IPS-15b (cell line): ENCODE data around the gene TSEN2.
A peak's percentile ranks its signal among the peaks of the same experiment; 100 is the strongest.
"Not testable (repeated sequence)": the region's sequence is repeated elsewhere in the genome, so short reads cannot be mapped to it uniquely, and the experiment has no call there.

Experiments
- H3K27me3 ChIP-seq: one replicate; pipeline ENCODE4 v1.6.1; 2013; ENCODE audit warnings: low read length; ENCODE audit not compliant: control insufficient read depth, insufficient read depth
- H3K36me3 ChIP-seq: one replicate; pipeline ENCODE4 v1.6.1; 2013; ENCODE audit warnings: low read length; ENCODE audit not compliant: control insufficient read depth, insufficient read depth
- H3K4me1 ChIP-seq: one replicate; pipeline ENCODE4 v1.6.1; 2013; ENCODE audit warnings: mild to moderate bottlenecking, low read length; ENCODE audit not compliant: control insufficient read depth, insufficient read depth
- H3K4me3 ChIP-seq: one replicate; pipeline ENCODE4 v1.5.1; 2013; ENCODE audit warnings: low read depth, low read length
- H3K9ac ChIP-seq: one replicate; pipeline ENCODE4 v1.6.1; 2013; ENCODE audit warnings: low read depth, mild to moderate bottlenecking, low read length
- H3K9me3 ChIP-seq: one replicate; pipeline ENCODE4 v1.6.1; 2013; ENCODE audit warnings: mild to moderate bottlenecking, low read length; ENCODE audit not compliant: control insufficient read depth, insufficient read depth

TSEN2 gene

DNA sequence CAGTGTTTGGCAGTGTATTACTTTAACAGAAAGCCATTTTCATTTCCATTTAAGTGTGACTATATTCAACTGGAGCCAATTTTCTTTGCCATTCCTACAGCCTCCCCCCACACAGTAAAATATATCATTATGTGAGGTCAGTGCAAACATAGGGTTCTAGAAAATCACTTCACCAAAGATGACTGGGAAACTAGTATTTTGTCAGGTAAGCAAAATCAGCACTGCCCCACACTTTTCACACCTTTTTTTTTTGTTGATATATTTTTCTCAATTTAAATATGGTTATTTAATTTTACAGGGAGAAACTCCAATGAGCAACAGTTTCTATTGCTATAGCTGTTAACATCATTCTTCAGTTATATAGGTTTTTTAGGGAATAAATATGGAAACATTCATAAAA, 31.4 kb downstream of the TSEN2 start:
- Histone ChIP-seq H3K9ac (no peak overlapping the region), H3K4me1 (no peaks in the 10 kb centered on the region)

DNA sequence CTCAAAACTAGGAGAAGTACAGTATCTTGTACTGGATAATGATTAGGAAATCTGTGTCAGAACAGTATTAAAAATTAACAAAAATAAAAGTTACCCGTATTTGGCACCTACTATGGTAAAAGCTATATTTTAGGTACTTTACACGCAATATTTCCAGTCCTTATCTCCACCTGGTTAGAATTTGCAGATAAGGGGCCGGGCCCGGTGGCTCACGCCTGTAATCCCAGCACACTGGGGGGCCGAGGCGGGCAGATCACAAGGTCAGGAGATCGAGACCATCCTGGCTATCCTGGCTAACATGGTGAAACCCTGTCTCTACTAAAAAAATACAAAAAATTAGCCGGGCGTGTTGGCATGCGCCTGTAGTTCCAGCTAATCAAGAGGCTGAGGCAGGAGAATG, 32.6 kb downstream of the TSEN2 start:
- Histone ChIP-seq H3K27me3 (no peaks in the 10 kb centered on the region), H3K4me3 (no peak overlapping the region), H3K9ac (no peak overlapping the region), H3K9me3 (no peaks in the 10 kb centered on the region), H3K4me1 (no peaks in the 10 kb centered on the region), H3K36me3 (peaks cover 4% of the 10 kb centered on the region)

More for the DNA sequence above, 31.4 kb downstream of the TSEN2 start:
- Histone ChIP-seq H3K36me3 (no peaks in the 10 kb centered on the region), H3K27me3 (no peaks in the 10 kb centered on the region), H3K4me3 (no peak overlapping the region), H3K9me3 (no peaks in the 10 kb centered on the region)

DNA sequence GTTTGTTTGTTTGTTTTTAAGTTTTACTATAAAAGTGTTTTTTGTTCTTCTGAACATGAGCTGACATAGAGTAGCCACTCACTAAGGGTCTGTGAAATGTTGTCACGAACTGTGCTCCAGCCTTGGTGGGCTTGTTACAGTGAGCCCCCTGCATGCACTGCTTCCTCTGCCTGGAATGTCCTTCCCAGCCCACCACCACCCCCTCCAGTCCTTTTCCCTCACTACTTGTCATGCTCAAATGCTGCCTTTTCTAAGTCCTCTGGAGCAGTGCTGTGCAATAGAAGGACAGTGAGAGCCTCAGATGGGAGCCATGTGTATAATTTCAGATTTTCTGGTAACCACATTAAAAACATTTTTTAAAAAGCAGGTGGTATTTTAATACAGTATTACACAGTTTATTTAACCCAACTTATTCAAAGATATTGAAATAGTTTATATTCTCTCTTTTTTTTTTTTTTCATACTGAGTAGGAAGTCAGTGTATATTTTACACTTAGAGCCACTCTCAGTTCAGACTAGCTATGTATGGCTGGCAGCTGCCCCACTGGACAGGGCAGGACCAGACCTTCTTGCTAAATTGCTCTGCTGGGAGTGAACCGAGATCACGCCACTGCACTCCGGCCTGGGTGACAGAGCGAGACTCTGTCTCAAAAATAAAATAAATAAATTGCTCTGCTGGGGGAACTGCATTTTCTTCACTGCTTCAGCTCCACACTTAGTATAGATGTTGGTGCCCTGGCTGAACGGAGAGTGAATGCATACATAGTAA, 34.2 kb downstream of the TSEN2 start:
- Histone ChIP-seq H3K36me3 (peaks cover 4% of the 10 kb centered on the region), H3K4me1 (no peaks in the 10 kb centered on the region), H3K27me3 (no peaks in the 10 kb centered on the region), H3K4me3 (no peak overlapping the region), H3K9me3 (no peaks in the 10 kb centered on the region), H3K9ac (no peak overlapping the region)

DNA sequence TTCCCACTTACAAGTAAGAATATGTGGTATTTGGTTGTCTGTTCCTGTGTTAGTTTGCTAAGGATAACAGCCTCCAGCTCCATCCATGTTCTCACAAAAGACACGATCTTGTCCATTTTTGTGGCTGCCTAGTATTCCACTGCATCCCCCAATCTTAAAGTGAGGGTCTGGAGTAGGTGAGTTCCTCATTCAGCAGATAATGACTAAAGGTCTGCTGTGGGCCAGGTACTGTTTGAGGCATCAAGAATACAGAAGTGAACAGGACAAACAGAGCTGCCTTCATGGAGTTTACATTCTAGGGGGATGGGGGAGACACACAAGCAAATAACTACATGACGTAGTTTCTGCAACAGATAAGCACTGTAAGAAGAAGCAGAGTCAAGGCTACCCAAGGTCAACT, 36.7 kb downstream of the TSEN2 start:
- H3K27me3 ChIP-seq: no peaks in the 10 kb centered on the region
- H3K9ac ChIP-seq: no peak overlapping the region
- H3K36me3 ChIP-seq: peaks cover 4% of the 10 kb centered on the region
- H3K4me1 ChIP-seq: no peaks in the 10 kb centered on the region
- no peaks in the 10 kb centered on the region for H3K9me3 ChIP-seq
- H3K4me3 ChIP-seq: no peak overlapping the region

DNA sequence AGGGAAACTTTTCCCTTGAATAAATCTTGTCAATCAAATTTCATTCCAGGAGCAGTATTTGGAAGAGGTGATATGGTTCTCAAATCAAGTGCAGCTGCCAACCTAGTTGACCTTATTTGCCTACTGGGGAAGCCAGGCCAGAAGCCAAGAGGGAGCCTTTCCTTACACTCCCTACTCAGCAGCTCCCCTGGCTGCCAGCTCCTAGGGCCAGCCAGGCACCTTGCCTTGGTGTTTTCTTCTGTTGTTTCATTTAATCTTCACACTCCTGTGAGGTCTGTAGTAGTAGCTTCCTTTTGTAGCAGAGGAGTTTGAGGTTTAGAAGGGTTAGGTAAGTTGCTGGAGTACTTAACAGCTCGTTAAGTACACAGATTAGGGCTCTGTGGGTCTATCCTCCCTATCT, 38.4 kb downstream of the TSEN2 start:
- Histone ChIP-seq H3K9me3 (no peaks in the 10 kb centered on the region), H3K36me3 (peaks cover 4% of the 10 kb centered on the region), H3K4me1 (no peaks in the 10 kb centered on the region), H3K9ac (no peak overlapping the region), H3K4me3 (no peak overlapping the region), H3K27me3 (no peaks in the 10 kb centered on the region)

DNA sequence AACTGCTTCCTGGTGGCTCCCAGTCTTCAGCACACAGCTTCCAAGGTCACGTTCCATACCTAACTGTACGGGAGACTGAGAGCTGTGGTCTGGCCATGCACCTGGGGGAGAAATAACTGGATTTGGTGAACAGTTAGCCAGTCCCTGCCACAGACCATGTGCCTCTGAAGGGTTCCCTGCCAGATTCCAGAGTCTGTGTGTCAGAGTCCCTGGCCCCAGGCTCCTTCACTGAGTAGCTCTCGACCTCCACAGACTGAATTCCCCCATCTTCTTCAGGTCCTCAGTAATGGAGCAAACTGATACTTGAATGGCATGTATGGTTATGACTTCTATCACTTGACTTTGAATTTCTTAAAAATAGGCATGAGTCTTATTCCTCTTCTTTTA, 43.5 kb downstream of the TSEN2 start:
- no peaks in the 10 kb centered on the region for H3K9me3 ChIP-seq
- no peak overlapping the region for H3K9ac ChIP-seq
- no peaks in the 10 kb centered on the region for H3K4me1 ChIP-seq
- no peak overlapping the region for H3K4me3 ChIP-seq
- H3K36me3 ChIP-seq: peaks cover 16% of the 10 kb centered on the region
- H3K27me3 ChIP-seq: no peaks in the 10 kb centered on the region

DNA sequence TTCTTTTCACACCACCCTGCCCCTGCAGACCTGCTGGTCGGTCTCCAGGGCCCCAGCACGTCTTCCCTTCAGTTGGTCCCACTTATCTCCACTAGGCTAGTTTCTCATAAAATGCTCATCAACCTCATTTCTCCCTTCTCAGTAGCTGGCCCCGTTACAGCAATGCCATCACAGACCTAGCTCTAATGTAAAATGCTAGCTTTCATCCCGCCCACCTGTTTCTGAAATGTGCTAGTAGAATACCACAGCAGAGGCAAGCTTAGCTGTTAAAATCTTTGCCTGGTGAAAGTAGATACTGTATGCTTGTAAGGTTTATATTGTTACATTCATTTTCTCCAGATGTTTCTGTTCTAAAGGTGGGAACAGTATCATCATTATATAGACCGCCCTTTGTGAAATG, 47.9 kb downstream of the TSEN2 start:
- no peaks in the 10 kb centered on the region for H3K4me1 ChIP-seq
- H3K9ac ChIP-seq: no peak overlapping the region
- no peaks in the 10 kb centered on the region for H3K9me3 ChIP-seq
- H3K36me3 ChIP-seq: peaks cover 21% of the 10 kb centered on the region
- H3K4me3 ChIP-seq: no peak overlapping the region
- no peaks in the 10 kb centered on the region for H3K27me3 ChIP-seq

DNA sequence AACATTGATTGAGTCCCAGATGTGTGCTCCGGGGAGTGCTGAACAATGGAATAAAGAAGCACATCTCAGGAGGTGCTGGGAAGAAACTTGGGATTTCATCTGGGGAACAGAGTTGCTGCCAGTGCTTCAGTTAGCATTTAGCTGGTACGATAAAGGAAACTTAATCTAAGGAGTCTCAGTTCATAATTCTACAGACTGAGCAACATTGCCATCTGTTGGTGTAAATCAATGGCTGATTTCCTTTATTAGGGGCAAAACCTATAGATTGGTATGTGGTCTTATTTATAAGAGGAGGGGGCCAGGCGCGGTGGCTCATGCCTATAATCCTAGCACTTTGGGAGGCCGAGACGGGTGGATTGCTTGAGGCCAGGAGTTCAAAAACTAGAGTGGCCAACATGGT, 52.1 kb downstream of the TSEN2 start:
- H3K36me3 ChIP-seq: peaks cover 18% of the 10 kb centered on the region
- H3K27me3 ChIP-seq: no peaks in the 10 kb centered on the region
- H3K9me3 ChIP-seq: no peaks in the 10 kb centered on the region
- H3K4me1 ChIP-seq: no peaks in the 10 kb centered on the region
- H3K4me3 ChIP-seq: no peak overlapping the region
- H3K9ac ChIP-seq: no peak overlapping the region

DNA sequence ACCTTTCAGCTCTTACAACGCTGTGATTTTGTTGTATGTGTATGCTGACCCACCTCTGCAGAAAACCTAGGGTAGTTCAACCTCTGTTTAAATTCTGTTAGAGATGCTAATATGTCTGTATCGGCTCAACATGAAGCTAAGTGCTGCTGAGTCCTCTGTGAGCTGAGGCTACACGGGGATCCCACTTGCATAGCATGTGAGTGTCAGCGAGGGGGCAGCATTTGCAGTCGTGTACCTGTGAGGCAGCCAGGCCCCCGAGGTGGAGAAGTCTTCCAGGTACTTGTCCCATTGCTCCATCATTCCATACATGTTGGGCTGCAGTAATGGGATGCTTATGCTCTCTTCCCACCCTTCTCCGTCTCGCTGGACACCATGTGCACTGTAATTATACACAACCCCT, 57.3 kb downstream of the TSEN2 start:
- Histone ChIP-seq H3K9ac (no peak overlapping the region), H3K4me1 (peaks cover 3% of the 10 kb centered on the region), H3K36me3 (peaks cover 6% of the 10 kb centered on the region), H3K27me3 (no peaks in the 10 kb centered on the region), H3K9me3 (no peaks in the 10 kb centered on the region), H3K4me3 (no peak overlapping the region)

DNA sequence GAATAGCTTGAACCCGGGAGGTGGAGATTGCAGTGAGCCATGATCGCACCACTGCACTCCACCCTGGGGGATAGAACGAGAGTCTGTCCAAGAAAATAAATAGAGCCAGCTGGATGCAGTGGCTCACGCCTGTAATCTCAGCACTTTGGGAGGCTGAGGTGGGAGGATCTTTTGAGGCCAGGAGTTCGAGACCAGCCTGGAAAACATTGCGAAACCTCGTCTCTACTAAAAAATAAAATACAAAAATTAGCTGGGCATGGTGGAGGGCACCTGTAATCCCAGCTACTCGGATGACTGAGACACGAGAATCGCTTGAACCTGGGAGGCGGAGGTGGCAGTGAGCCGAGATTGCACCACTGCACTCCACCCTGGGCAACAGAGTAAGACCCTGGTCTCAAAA, 59.2 kb downstream of the TSEN2 start:
- not testable (repeated sequence) for H3K9me3 ChIP-seq, H3K4me3 ChIP-seq, H3K9ac ChIP-seq, H3K4me1 ChIP-seq, H3K27me3 ChIP-seq, H3K36me3 ChIP-seq

DNA sequence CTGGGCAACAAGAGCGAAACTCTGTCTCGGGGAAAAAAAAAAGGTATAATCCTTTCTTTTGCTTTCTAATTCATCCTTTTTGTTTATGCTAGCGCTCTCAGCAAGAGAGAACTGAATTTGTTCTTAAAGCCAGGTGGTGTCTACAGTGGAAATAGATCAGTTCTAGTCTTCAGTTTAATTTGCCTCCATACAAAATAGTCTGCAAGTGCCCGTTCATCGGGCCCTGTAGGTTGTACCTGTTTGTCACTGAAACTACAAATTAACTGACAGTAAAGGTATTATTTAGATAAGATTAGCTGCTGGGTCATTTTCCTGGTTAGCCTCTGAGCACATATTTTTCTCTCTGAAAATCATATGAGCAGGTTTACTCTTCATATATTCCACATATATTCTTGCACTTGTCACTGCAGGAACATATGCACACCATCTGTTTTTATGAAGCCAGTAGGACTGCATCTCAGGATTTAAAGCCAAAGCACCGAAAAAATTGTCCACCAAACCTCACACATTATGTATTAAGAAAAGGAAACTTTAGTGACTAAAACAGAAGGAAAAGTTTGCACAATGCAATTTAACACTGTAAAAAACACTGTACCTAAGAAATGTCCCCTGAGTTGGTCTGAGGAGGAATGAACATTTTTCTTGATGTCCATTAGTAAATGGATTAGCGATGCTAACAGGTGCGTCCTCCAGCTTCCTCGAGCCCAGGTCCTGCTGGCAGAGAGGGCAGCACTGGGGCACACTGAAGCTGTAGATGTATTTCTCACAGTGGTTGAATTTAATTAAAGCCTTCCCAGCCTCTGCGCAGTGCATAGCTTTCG, 60.6 kb downstream of the TSEN2 start:
- no peak overlapping the region for H3K9ac ChIP-seq
- peak overlapping the region; percentile 1 for H3K4me3 ChIP-seq
- no peaks in the 10 kb centered on the region for H3K9me3 ChIP-seq
- H3K4me1 ChIP-seq: peaks cover 3% of the 10 kb centered on the region
- H3K27me3 ChIP-seq: no peaks in the 10 kb centered on the region
- peaks cover 3% of the 10 kb centered on the region for H3K36me3 ChIP-seq

DNA sequence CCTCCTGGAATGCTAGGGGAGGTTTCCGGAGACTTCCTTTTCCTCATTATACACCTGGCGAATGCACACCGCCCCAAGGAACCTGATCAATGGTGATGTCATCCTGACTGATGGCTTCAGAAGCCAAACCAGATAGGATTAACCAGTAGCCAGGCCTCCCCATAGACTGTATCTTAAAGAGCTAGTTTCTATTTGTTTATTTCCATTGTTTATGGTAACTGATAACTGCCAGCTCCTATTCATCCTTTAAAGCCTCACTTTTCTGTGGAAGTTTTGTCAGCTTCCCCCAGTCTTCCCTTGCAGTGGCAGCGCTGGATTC, 61.2 kb downstream of the TSEN2 start, which contains the start of gene MKRN2OS:
TSS of gene MKRN2OS (minus strand) at position 27 of the 319 bp plus-strand sequence. CDS start 35 bp downstream, outside the sequence.
- no peaks in the 10 kb centered on the region for H3K27me3 ChIP-seq
- no peaks in the 10 kb centered on the region for H3K9me3 ChIP-seq
- no peaks in the 10 kb centered on the region for H3K36me3 ChIP-seq
- H3K9ac ChIP-seq: no peak within 1 kb of the TSS
- peak within 1 kb of the TSS; percentile 1 for H3K4me3 ChIP-seq
- peaks cover 3% of the 10 kb centered on the region for H3K4me1 ChIP-seq
